Gastrocnemius medialis (tissue), 4 donors: ENCODE results near the gene PTPRC. TPM values are rescaled to one million over a fixed set of nuclear protein-coding genes. Genes with fewer than 3 reads are reported as not detected.

ENCODE experiments used
- ATAC-seq, 2 donors: fragments of 150-250 bp; one replicate each; pipeline ENCODE4 v1.9.1; 2016
- DNase-seq, 2 donors: peaks; one replicate each; pipeline ENCODE4 v3.0.0-alpha.2; 2019
- H3K27ac ChIP-seq, 4 donors: fragments of 200-600 bp; sonication (generic); 1 replicate in 1 of 4; 2 replicates in 3 of 4; pipeline ENCODE4 v1.5.1; 2016 to 2018; ENCODE audit warnings: mild to moderate bottlenecking in 2 of 4, moderate library complexity in 1 of 4
- H3K27me3 ChIP-seq, 3 donors: fragments of 200-600 bp; sonication (generic) in 2 of 3; 1 replicate in 1 of 3; 2 replicates in 2 of 3; pipeline versions ENCODE4 v1.5.1 to v1.6.0; 2016 to 2019; ENCODE audit warnings: mild to moderate bottlenecking in 1 of 3, moderate library complexity in 1 of 3
- H3K36me3 ChIP-seq, 2 donors: fragments of 200-600 bp; sonication (generic) in 1 of 2; one replicate each; pipeline ENCODE4 v1.5.1; 2017 to 2018
- H3K4me1 ChIP-seq, 2 donors: fragments of 200-600 bp; sonication (generic) in 1 of 2; one replicate each; pipeline ENCODE4 v1.5.1; 2016 to 2017; ENCODE audit warnings: mild to moderate bottlenecking in 2 of 2
- H3K4me3 ChIP-seq, 4 donors: fragments of 200-600 bp; sonication (generic) in 3 of 4; 1 replicate in 1 of 4; 2 replicates in 3 of 4; pipeline ENCODE4 v1.5.1; 2016 to 2019; ENCODE audit warnings: mild to moderate bottlenecking in 2 of 4
- H3K9me3 ChIP-seq, 3 donors: fragments of 200-600 bp; sonication (generic) in 2 of 3; 1 replicate in 1 of 3; 2 replicates in 2 of 3; pipeline ENCODE4 v1.5.1; 2016 to 2019
- POLR2A ChIP-seq, 2 donors: fragments of 450-650 bp; IDR thresholded peaks; one replicate each; pipeline ENCODE4 v1.6.1; 2017; ENCODE audit warnings: antibody characterized with exemption in 2 of 2, mild to moderate bottlenecking in 2 of 2, moderate library complexity in 2 of 2
- in situ Hi-C, 4 donors: fragments of 200-750 bp; cut with MboI; loops; one replicate each; pipeline versions ENCODE4 v1.15.0 to v1.8.0; 2017; ENCODE audit warnings: low sequenced_read_pairs in 4 of 4
- intact Hi-C: fragments of 100-400 bp; cut with DNase I; formaldehyde crosslinking; loops from one replicate; pipeline ENCODE4 v1.15.1; 2023; ENCODE audit warnings: low total_unique reads
- total RNA-seq, 4 donors: library from RNA; depleted of rRNA; stranded (reverse); fragments of >200 nt; gene quantifications; one replicate each; pipeline versions ENCODE4 v1.1.0 to v1.2.3, GENCODE V29; 2016
- TF ChIP-seq, protein P1 (sequence below), 5 experiments: fragments of 450-650 bp in 3 of 5; fragments of 200-600 bp in 2 of 5; sonication (generic) in 2 of 5; IDR thresholded peaks in 4 of 5; conservative IDR thresholded peaks in 1 of 5; 1 replicate in 4 of 5; 2 replicates in 1 of 5; pipeline ENCODE4 v1.5.1; 2016 to 2019; ENCODE audit warnings: antibody characterized with exemption in 5 of 5, mild to moderate bottlenecking in 3 of 5, moderate library complexity in 3 of 5

Gene PTPRC
- total RNA-seq, 4 donors from 2014 or later = 1.7 to 10.4 (median 5.3) TPM

DNA sequence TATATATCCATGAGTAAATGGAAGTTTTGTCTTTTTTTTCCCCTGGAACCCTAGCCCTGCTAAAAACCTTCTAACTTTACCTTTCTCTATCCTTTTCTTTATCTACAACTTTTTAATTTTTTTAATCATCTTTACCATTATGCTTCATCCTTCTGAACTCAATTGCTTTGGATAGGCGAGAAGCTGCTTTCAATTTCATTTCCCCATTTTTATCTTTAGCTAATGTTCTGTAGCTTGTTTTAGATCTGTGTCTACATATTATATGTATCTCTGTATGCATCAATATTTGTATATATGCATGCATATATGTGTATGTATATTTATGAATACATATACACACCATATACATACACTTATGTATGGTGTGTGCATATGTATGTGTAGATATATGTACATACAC, 57.4 kb downstream of the PTPRC start:
- DNase-seq = no peak
- Histone ChIP-seq H3K36me3 (no peaks in the 10 kb centered on the region), H3K4me3 (no peak overlapping the region), H3K27ac (no peak overlapping the region), H3K9me3 (no peaks in the 10 kb centered on the region), H3K27me3 (no peaks in the 10 kb centered on the region), H3K4me1 (no peaks in the 10 kb centered on the region)
- in situ Hi-C loops (no loop called here), intact Hi-C loops (no loop called here)
- TF ChIP-seq, protein P1, sequence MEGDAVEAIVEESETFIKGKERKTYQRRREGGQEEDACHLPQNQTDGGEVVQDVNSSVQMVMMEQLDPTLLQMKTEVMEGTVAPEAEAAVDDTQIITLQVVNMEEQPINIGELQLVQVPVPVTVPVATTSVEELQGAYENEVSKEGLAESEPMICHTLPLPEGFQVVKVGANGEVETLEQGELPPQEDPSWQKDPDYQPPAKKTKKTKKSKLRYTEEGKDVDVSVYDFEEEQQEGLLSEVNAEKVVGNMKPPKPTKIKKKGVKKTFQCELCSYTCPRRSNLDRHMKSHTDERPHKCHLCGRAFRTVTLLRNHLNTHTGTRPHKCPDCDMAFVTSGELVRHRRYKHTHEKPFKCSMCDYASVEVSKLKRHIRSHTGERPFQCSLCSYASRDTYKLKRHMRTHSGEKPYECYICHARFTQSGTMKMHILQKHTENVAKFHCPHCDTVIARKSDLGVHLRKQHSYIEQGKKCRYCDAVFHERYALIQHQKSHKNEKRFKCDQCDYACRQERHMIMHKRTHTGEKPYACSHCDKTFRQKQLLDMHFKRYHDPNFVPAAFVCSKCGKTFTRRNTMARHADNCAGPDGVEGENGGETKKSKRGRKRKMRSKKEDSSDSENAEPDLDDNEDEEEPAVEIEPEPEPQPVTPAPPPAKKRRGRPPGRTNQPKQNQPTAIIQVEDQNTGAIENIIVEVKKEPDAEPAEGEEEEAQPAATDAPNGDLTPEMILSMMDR (IDR thresholded peaks at IDR 0.05 in 4 of 5, conservative IDR thresholded peaks at IDR 0.05 in 1 of 5) = no peak
- no peak for TF ChIP-seq POLR2A (IDR thresholded peaks at IDR 0.05)
- ATAC-seq = no peak

DNA sequence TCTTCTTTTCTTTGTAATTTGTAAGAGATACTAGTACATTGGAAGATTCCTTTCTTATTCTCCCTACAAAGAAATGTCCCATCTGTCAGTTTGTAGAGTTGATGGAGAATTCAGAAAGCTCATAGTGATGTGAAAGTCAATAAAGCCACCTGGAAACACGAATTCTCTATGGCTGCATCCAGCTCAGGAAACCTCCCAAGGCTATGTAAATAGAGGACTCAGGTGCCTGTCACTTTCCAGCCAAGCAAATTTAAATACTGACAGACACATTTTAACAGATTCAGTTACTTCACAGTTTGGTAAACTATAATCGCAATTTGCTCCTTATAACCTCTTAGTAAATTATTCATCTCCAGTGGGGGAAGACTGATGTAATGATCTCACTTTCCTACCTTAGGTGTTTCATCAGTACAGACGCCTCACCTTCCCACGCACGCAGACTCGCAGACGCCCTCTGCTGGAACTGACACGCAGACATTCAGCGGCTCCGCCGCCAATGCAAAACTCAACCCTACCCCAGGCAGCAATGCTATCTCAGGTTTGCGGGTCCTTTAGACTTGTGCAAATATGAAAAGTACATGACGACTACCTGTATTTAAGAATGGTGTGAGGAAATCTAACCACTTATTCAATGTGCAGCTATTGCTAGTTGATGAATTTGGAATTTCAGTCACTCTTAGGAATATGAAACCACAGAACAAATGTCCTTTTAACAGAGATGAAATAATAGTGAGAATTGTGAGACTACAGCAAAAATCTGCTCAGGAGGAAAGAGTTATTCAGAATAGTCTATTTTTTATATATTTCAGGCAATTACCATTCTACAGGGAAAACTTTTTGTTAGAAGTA, 60.6 kb downstream of the PTPRC start:
- Histone ChIP-seq H3K4me3 (no peak overlapping the region), H3K4me1 (no peaks in the 10 kb centered on the region), H3K27me3 (peaks cover 0 to 4% (median 0%) of the 10 kb centered on the region in 3 donors), H3K36me3 (no peaks in the 10 kb centered on the region), H3K9me3 (no peaks in the 10 kb centered on the region), H3K27ac (no peak overlapping the region)
- in situ Hi-C loops (no loop called here), intact Hi-C loops (no loop called here)
- DNase-seq = no peak
- no peak for ATAC-seq
- TF ChIP-seq, protein P1 (IDR thresholded peaks at IDR 0.05 in 4 of 5, conservative IDR thresholded peaks at IDR 0.05 in 1 of 5) = peak in 3 of 5 experiments; percentile 14 to 44 (median 16)
- TF ChIP-seq POLR2A (IDR thresholded peaks at IDR 0.05) = no peak

DNA sequence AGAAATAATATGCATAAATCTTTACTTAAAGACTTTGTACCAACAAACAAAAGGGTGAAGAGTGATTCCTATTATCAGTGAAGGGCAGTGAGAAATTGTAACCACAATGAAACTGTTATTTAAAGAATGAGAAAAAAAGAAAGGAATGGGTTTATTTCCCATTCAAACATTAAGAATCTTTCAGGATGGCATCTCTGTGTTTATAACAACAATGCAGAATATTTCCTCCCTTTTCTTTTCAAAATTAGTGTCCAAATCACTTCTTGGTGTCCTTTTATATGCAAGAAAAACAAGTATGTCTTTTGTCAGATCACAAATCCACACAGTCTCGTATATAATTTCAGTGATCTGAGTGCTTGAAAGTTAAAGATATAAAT, 61.2 kb downstream of the PTPRC start:
- ATAC-seq = no peak
- no peak overlapping the region for H3K4me3 ChIP-seq
- DNase-seq = no peak
- intact Hi-C loops (no loop called here), in situ Hi-C loops (no loop called here)
- H3K27ac ChIP-seq = no peak overlapping the region
- no peaks in the 10 kb centered on the region for H3K36me3 ChIP-seq
- no peak for TF ChIP-seq POLR2A (IDR thresholded peaks at IDR 0.05)
- TF ChIP-seq, protein P1 (IDR thresholded peaks at IDR 0.05 in 4 of 5, conservative IDR thresholded peaks at IDR 0.05 in 1 of 5) = no peak
- no peaks in the 10 kb centered on the region for H3K4me1 ChIP-seq
- H3K9me3 ChIP-seq = no peaks in the 10 kb centered on the region
- peaks cover 0 to 4% (median 0%) of the 10 kb centered on the region in 3 donors for H3K27me3 ChIP-seq

DNA sequence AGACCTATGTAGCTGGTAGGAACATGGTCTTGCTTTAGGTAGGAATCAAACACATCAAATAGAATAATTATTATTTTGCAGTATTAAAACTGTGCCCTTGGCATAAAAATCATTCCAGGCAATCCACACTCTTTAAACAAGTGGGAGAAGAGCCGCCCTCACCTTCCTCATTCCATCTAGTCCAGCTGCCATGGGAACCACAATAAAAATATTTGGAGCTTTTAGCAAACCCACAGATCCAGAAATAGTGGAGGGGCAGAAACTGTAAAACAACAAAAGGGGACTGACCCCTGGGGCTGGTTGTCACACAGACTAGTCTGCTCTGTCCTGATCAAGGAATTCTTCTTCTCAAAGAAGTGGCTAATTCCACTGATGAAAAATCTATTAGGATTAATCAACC, 61.6 kb downstream of the PTPRC start:
- intact Hi-C loops (no loop called here), in situ Hi-C loops (no loop called here)
- ATAC-seq (no peak), DNase-seq (no peak)
- no peaks in the 10 kb centered on the region for H3K4me1 ChIP-seq
- H3K27ac ChIP-seq = no peak overlapping the region
- H3K27me3 ChIP-seq = peaks cover 0 to 4% (median 0%) of the 10 kb centered on the region in 3 donors
- no peaks in the 10 kb centered on the region for H3K9me3 ChIP-seq
- no peak overlapping the region for H3K4me3 ChIP-seq
- no peak for TF ChIP-seq POLR2A (IDR thresholded peaks at IDR 0.05)
- TF ChIP-seq, protein P1 (IDR thresholded peaks at IDR 0.05 in 4 of 5, conservative IDR thresholded peaks at IDR 0.05 in 1 of 5) = no peak
- H3K36me3 ChIP-seq = no peaks in the 10 kb centered on the region
